ENCODE data around the gene INPP5A. TPM values are rescaled to one million over a fixed set of nuclear protein-coding genes. Genes with fewer than 3 reads are reported as not detected.

Gene INPP5A
- polyA plus RNA-seq, 4 donors = 21.1 to 25.0 (median 22.8) TPM

DNA sequence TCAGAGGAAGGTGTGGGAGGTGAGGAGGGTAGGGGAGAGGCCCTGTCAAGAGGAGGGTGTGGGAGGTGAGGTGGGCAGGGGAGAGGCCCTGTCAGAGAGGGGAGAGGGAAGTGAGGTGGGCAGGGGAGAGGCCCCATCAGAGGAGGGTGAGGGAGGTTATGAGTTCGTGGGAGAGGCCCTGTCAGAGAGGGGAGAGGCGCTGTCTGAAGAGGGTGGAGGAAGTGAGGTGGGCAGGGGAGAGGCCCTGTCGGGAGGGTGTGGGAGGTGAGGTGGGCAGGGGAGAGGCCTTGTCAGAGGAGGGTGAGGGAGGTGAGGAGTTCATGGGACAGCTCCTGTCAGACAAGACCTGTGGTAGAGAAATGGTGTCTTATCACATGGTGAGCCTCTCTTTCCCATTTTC lies 74.4 kb downstream of the INPP5A start:
- no peak overlapping the region for H3K4me3 ChIP-seq (ENCODE audit: low read depth in 1 of 3, low read length in 3 of 3)
- peaks cover 0 to 27% (median 0%) of the 10 kb centered on the region in 3 donors for H3K36me3 ChIP-seq (ENCODE audit: control insufficient read depth in 3 of 3, insufficient read depth in 2 of 3, low read depth in 1 of 3, low read length in 3 of 3)
- no peaks in the 10 kb centered on the region for H3K9me3 ChIP-seq (ENCODE audit: control insufficient read depth in 2 of 2, insufficient read depth in 1 of 2, low read depth in 1 of 2, low read length in 1 of 2)
- H3K27ac ChIP-seq (ENCODE audit: low read depth in 1 of 3, low read length in 2 of 3) = no peak overlapping the region
- WGBS, 3 donors = 55 to 68% (median 57%) methylated on average over 3 of the region's 3 CpGs
- no peak for DNase-seq
- FAIRE-seq = no peak
- peaks cover 0 to under 1% (median 0%) of the 10 kb centered on the region in 3 donors for H3K4me1 ChIP-seq (ENCODE audit: control insufficient read depth in 3 of 3, insufficient read depth in 2 of 3, low read depth in 1 of 3, low read length in 2 of 3)
- no peaks in the 10 kb centered on the region for H3K27me3 ChIP-seq (ENCODE audit: control insufficient read depth in 3 of 3, insufficient read depth in 3 of 3, low read length in 3 of 3)

DNA sequence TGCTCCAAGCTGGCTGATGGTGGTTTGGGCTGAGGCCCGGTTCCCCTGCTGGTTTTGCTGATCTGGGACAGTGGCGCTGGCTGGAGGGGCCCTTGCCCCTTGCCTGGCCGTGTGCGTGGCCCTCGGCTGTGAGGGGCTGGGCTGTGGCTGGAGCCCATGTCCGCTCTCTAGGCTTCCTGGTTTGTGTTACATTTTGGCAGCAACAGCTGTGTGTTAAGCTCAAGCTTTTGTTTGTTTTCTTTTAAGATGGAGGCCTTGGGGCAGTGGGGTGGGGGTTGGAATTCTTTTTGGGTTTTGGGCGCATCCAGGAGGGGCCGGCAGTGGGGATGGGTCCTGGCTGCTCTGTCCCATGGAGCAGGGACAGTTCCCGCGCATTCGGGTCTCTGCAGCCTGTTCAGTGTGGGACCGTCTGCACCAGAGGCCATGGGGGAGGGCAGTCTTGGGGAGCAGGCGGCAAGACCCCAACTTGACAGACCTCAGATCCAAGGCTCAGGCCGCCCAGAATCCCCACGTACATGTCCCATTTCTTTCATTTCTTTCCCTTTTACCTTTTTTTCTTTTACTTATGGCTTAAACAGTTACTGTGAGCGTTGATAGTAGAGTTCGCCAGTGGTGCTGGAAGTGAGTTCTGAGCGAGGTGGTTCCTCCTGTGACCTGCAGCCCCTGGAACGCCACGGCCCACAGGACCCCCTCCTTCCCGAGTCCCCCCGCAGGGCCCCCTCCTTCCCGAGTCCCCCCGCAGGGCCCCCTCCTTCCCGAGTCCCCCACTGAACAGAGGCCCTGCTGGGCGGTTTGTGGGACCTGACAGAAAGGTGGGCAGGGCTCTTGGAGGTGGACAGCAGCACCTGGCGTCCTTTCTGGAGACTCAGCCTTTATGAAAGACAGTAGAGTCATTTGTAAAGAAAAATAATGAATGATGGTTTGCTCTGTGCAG lies 75.3 kb downstream of the INPP5A start:
- Histone ChIP-seq H3K4me3 (ENCODE audit: low read depth in 1 of 3, low read length in 3 of 3) (no peak overlapping the region), H3K27ac (ENCODE audit: low read depth in 1 of 3, low read length in 2 of 3) (peak overlapping the region in 1 of 3 donors; percentile 23), H3K9me3 (ENCODE audit: control insufficient read depth in 2 of 2, insufficient read depth in 1 of 2, low read depth in 1 of 2, low read length in 1 of 2) (no peaks in the 10 kb centered on the region), H3K4me1 (ENCODE audit: control insufficient read depth in 3 of 3, insufficient read depth in 2 of 3, low read depth in 1 of 3, low read length in 2 of 3) (no peaks in the 10 kb centered on the region), H3K27me3 (ENCODE audit: control insufficient read depth in 3 of 3, insufficient read depth in 3 of 3, low read length in 3 of 3) (no peaks in the 10 kb centered on the region), H3K36me3 (ENCODE audit: control insufficient read depth in 3 of 3, insufficient read depth in 2 of 3, low read depth in 1 of 3, low read length in 3 of 3) (peaks cover 0 to 33% (median 0%) of the 10 kb centered on the region in 3 donors)
- WGBS, 3 donors = 75 to 91% (median 85%) methylated on average over 27 of the region's 27 CpGs
- FAIRE-seq (no peak), DNase-seq (no peak)

DNA sequence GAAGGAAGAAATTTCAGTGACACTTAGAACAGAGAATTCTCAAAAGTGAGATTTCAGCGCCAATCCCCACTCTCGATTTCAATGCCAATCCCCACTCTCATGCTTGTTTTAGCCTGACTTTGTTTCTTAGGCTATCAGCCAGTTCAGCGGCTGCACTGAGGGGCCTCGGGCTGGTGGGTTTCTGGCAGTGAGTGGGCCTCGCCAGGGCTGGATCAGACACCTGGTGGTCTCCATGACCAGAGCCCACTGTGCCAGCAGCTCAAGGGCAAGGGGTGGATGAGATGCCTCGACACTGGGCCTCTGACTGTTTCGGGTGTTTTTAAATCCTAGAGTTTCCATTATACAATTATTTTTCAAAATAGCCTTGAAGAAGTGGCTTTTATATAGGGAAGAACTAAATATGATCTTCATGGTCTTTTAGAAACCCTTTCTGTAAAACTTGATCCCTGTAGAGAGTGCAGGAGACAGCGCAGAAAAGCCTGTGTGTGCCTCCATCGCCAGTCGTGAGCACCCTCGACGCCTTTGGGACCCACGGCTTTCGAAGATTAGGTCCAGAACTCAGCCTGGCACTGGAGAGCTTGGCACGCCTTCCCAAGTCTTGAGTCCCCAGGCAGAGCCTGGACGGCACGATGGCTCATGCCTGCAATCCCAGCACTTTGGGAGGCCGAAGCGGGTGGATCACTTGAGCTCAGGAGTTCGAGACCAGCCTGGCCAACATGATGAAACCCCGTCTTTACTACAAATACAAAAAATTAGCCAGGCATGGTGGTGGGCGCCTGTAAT lies 76.2 kb downstream of the INPP5A start:
- peaks cover 0 to 3% of the 10 kb centered on the region in 2 donors for H3K9me3 ChIP-seq (ENCODE audit: control insufficient read depth in 2 of 2, insufficient read depth in 1 of 2, low read depth in 1 of 2, low read length in 1 of 2)
- no peaks in the 10 kb centered on the region for H3K27me3 ChIP-seq (ENCODE audit: control insufficient read depth in 3 of 3, insufficient read depth in 3 of 3, low read length in 3 of 3)
- H3K4me1 ChIP-seq (ENCODE audit: control insufficient read depth in 3 of 3, insufficient read depth in 2 of 3, low read depth in 1 of 3, low read length in 2 of 3) = no peaks in the 10 kb centered on the region
- peaks cover 0 to 33% (median 0%) of the 10 kb centered on the region in 3 donors for H3K36me3 ChIP-seq (ENCODE audit: control insufficient read depth in 3 of 3, insufficient read depth in 2 of 3, low read depth in 1 of 3, low read length in 3 of 3)
- WGBS, 3 donors = 92 to 95% (median 94%) methylated on average over 22 of the region's 22 CpGs
- no peak overlapping the region for H3K4me3 ChIP-seq (ENCODE audit: low read depth in 1 of 3, low read length in 3 of 3)
- no peak for DNase-seq
- no peak overlapping the region for H3K27ac ChIP-seq (ENCODE audit: low read depth in 1 of 3, low read length in 2 of 3)
- FAIRE-seq = no peak

DNA sequence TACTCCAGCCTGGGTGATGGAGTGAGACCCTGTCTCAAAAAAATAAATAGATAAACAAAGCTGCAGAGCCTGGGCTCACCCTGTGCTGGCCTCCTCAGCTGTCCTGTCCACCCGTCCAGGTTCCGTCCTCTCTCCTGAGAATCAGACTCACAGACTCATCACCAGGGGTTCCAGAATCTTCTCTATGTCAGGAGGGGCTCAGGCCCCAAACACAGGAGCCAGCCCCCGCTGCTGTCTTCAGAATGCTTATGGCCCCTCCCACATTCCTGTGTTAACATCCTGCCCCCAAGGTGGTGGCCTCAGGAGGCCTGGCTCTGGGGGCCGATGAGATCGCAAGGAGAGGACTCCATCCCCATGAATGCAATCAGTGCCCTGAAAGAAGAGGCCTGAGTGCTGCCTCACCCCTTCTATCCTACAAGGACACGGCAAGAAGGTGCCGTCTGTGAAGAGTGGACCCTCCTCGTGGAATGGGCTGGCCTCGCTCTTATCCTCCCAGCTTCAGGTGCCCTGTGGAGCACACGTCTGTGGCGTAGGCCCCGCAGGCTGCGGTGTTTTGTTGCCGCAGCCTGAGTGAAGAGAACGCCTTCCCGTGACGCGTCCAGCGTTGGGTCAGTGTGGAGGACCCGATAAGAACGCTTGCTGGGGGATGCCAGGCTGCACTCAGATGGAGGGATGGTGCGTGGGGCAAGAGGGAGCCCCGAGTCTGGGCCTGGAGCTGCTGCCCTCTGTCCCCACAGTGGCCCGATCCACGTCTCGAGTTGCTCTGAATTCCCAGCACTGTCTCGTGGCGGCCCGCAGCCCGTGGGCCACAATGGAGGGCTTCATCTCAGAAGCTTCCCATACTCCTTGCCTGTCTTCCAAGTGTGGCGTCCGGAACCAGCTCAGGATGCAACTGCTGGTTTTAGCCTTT lies 77.1 kb downstream of the INPP5A start:
- Histone ChIP-seq H3K27ac (ENCODE audit: low read depth in 1 of 3, low read length in 2 of 3) (no peak overlapping the region), H3K36me3 (ENCODE audit: control insufficient read depth in 3 of 3, insufficient read depth in 2 of 3, low read depth in 1 of 3, low read length in 3 of 3) (peaks cover 0 to 33% (median 0%) of the 10 kb centered on the region in 3 donors), H3K9me3 (ENCODE audit: control insufficient read depth in 2 of 2, insufficient read depth in 1 of 2, low read depth in 1 of 2, low read length in 1 of 2) (peaks cover 0 to 12% of the 10 kb centered on the region in 2 donors), H3K4me1 (ENCODE audit: control insufficient read depth in 3 of 3, insufficient read depth in 2 of 3, low read depth in 1 of 3, low read length in 2 of 3) (no peaks in the 10 kb centered on the region), H3K4me3 (ENCODE audit: low read depth in 1 of 3, low read length in 3 of 3) (no peak overlapping the region), H3K27me3 (ENCODE audit: control insufficient read depth in 3 of 3, insufficient read depth in 3 of 3, low read length in 3 of 3) (no peaks in the 10 kb centered on the region)
- DNase-seq = no peak
- FAIRE-seq = no peak
- WGBS, 3 donors = 96 to 97% (median 96%) methylated on average over 32 of the region's 32 CpGs

DNA sequence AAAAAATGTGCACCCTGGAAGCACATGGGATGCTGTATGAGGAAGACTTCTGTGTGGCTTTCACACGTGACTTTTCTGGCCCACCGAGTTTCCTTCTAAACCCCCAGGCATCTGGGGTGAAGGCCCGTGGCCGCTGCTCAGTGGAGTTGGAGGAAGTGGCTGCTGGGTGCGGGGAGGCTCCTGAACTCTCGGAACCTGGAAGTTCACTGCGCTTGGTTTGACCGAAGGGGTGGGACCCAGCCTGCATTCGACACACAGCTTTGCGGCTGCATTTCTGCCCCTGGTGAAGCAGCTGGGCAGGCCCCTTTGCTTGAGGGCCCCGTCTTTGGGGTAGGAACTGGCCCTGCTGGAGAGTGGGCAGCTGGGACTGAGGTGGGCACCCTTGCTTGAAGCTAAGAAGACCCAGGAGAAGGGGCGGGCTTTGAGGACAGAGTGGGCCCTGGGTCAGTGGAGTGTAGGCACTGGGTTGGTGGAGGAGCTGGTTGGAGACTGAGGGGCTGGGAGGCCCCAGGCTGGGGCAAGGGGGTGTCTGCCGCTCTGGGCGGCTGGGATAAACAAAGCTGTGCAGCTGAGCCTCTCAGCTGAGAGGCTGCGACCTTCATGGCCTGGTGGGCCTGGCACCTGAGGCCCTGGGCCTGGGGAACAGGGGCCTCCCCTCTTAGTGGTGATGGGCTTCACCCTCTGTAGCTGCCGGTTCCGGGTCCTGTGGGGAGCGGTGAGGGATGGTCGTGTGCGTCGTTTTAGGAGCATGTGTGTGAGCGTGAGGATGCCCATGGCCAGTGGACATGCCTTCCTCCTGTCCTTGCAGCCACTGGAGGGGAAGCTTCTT lies 78.0 kb downstream of the INPP5A start:
- WGBS, 3 donors = 90 to 92% (median 91%) methylated on average over 21 to 22 of the region's 22 CpGs
- Histone ChIP-seq H3K9me3 (ENCODE audit: control insufficient read depth in 2 of 2, insufficient read depth in 1 of 2, low read depth in 1 of 2, low read length in 1 of 2) (peaks cover 0 to 18% of the 10 kb centered on the region in 2 donors), H3K4me3 (ENCODE audit: low read depth in 1 of 3, low read length in 3 of 3) (no peak overlapping the region), H3K27me3 (ENCODE audit: control insufficient read depth in 3 of 3, insufficient read depth in 3 of 3, low read length in 3 of 3) (no peaks in the 10 kb centered on the region), H3K36me3 (ENCODE audit: control insufficient read depth in 3 of 3, insufficient read depth in 2 of 3, low read depth in 1 of 3, low read length in 3 of 3) (peaks cover 0 to 28% (median 0%) of the 10 kb centered on the region in 3 donors), H3K27ac (ENCODE audit: low read depth in 1 of 3, low read length in 2 of 3) (no peak overlapping the region), H3K4me1 (ENCODE audit: control insufficient read depth in 3 of 3, insufficient read depth in 2 of 3, low read depth in 1 of 3, low read length in 2 of 3) (no peaks in the 10 kb centered on the region)
- DNase-seq = no peak
- FAIRE-seq = no peak

DNA sequence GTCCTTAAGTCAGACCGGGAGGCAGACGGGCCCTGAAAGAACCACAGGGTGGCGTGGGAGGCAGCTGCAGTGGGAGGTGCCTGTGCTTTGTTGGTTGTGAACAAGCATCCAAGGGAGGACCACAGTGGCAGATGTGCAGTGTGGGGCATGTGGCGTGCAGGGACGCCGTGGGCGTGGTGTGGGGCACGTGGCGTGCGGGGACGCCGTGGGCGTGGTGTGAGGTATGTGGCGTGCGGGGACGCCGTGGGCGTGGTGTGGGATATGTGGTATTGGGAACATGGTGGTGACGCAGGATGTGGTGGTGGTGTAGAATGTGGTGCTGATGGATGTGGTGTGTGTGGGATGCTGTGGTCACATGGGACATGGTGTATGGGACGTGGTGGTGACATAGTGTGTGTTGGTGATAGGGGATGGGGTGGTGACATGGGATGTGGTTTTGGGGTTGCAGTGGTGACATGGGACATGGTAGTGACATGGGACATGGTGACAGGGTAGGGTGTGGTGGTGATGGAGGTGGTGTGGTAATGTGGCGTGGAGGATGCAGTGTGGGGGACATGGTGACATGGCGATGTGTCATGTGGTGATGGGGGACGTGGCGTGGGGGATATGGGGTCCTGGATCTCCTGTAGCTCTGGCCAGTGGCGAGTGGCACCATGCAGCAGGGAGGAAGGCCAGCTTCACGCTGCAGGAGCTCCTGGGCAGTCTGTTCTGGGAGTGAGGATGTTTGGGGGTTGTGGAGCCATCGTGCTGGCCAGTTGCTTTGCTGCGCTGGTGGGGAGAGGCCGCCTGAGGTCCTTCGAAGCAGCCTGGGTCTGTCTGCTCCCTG lies 78.8 kb downstream of the INPP5A start:
- WGBS, 3 donors = 78 to 95% (median 86%) methylated on average over 29 to 30 of the region's 30 CpGs
- no peaks in the 10 kb centered on the region for H3K4me1 ChIP-seq (ENCODE audit: control insufficient read depth in 3 of 3, insufficient read depth in 2 of 3, low read depth in 1 of 3, low read length in 2 of 3)
- H3K4me3 ChIP-seq (ENCODE audit: low read depth in 1 of 3, low read length in 3 of 3) = no peak overlapping the region
- peaks cover 0 to 28% (median 0%) of the 10 kb centered on the region in 3 donors for H3K36me3 ChIP-seq (ENCODE audit: control insufficient read depth in 3 of 3, insufficient read depth in 2 of 3, low read depth in 1 of 3, low read length in 3 of 3)
- no peaks in the 10 kb centered on the region for H3K27me3 ChIP-seq (ENCODE audit: control insufficient read depth in 3 of 3, insufficient read depth in 3 of 3, low read length in 3 of 3)
- FAIRE-seq (no peak), DNase-seq (no peak)
- H3K9me3 ChIP-seq (ENCODE audit: control insufficient read depth in 2 of 2, insufficient read depth in 1 of 2, low read depth in 1 of 2, low read length in 1 of 2) = peaks cover 0 to 22% of the 10 kb centered on the region in 2 donors
- no peak overlapping the region for H3K27ac ChIP-seq (ENCODE audit: low read depth in 1 of 3, low read length in 2 of 3)
